ENCODE data around the gene ZNF480.
"Not testable (repeated sequence)": the region's sequence is repeated elsewhere in the genome, so short reads cannot be mapped to it uniquely, and the experiment has no call there.

ZNF480 gene

DNA sequence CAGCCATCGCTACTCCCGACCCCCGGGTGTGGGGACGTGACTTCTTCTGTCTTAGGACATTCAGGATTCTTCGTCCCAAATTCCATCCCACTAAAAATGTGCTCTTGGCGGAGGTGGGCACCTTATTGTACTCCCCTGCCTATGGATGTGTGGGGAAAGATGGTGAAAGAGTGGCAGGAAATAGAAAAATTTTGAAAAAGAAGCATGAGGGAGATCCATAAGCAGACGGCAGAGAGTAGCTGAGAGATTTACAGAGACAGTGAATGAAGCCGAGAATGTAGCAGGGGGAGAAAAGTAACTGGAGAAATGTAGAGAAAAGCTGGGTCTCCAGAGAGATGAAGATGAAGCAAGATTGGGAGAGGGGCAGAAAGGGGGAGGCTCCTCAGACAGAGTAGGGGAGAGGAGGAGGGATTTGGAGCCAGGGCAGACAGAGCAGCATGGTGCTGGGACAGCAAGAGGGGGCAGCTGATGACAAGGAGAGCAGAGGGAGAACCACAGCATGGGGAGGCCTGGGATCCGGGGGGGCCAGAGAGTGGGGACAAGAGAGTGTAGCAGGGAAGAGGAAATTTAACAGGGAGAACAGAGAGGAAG, 39.9 kb downstream of the ZNF480 start:
- no peak for DNase-seq (ENCODE audit: low spot score)

- DNase-seq (ENCODE audit: low spot score): not testable (repeated sequence)
Measured at GRCh38 chr19:52339022-52339421, 42.1 kb downstream of the ZNF480 start.

DNA sequence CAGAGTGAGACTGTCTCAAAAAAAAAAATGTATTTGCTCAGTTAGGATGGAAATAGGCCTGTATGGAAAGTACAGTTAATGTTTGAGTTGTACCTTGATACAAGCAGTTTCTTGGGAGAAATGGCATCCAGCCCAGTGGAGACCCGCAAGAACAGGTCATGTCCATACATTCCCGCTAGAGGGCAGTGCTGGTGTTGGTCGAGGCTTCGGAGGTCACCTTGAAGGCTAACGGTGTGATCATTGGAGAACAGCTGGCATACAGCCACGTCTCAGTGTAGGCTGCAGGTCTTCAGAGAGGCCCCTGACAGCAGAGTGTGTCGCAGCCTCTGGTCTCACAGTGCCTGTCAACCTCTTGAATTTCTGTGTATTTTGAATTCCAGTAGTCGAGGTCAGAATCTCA, 46.6 kb downstream of the ZNF480 start:
- peak; percentile 35 for DNase-seq (ENCODE audit: low spot score)

DNA sequence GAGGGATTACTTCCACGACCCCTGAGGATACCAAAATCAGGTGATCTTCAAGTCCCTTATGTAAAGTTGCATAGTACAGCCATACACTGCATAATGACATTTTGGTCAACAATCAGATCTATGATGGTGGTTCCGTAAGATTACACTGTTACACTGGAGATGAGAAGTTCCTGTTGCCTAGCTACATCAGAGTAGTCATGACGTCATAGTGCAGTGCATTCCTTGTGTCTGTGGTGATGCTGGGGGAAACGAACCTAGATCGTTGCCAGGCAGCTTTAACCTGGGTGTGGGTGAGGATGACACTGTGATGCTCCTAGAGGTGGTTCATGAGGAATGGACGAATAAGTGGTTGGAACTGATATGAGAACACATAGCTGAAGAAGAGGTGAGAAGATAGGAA, 48.2 kb downstream of the ZNF480 start:
- DNase-seq (ENCODE audit: low spot score): no peak

DNA sequence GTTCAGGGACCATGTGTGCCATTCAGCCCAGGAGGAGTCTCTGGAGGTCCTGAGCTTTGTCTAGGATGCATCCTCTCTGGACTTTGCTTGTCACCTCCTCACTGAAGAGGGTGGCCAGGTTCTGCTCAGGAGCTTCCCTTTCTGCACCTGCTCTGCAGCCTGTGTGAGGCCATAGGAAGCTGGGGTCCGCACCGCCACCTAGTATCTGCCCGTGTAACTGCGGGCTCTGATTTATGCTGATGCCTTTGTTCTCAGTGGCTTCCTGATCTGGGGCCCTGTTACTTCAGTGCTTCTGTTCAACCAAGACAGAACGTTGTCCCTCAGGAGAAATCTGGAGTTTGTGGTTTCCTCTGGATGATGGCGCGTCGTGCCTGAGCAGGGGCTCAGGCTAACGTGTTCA, 54.5 kb downstream of the ZNF480 start:
- DNase-seq (ENCODE audit: low spot score): no peak

GRCh38 chr19:52366414-52366824, 69.5 kb downstream of the ZNF480 start:
- DNase-seq (ENCODE audit: low spot score): no peak

DNA sequence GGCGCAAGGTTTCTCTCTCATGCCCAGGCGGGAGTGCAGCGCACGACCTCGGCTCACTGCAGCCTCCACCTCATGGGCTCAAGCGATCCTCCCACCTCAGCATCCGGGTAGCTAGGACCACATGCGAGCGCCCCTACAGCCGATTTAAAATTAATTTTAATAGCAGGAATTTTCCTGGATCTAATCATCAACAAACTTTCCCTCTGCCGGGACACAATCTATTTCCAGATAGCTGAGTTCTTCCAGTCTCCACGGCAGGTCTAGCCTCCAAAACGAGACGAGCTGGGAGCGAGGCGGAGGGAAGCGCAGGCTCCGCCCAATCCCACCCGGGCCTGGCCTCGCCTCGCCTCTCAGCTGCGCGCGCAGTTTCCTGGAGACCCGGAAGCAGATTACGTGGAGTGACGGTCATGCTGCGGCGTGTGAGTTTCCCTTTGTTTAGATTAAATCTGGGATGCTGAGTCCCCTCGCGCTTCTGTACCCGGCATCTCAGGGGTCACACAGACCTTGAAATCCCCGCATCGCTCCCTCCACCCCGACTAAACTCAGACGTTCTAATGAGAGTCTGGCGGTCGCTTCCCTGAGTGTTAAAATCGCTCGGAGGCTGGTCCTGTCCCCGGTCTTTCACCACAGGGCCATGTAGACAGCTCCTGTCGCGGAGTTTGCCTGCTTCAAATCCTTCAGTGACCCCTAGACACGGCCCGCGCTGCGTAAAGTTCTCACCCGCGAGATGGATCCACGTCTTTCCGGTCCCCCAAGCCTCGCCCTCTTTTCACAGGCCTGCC, 72.8 kb downstream of the ZNF480 start, which contains the start of gene ZNF880:
ZNF880 (plus strand) TSS at position 365 of the 782 bp plus-strand sequence; CDS start at position 408, 43 bp downstream.
- peak; percentile 88 for DNase-seq (ENCODE audit: low spot score)

- no peak for DNase-seq (ENCODE audit: low spot score)
Measured at GRCh38 chr19:52370341-52370710, 73.4 kb downstream of the ZNF480 start.

Measured in globus pallidus (tissue), 1 donor.